ENCODE results near the gene SMIM28.

The SMIM28 gene

GRCh38 chr6:138429761-138430160 is 52.1 kb downstream of the SMIM28 start:
- TF ChIP-seq CTCF (IDR thresholded peaks at IDR 0.05; ENCODE audit: control extremely low read depth, extremely low read depth, low read depth, missing control alignments) = no peak
- DNase-seq (ENCODE audit: extremely low spot score) = no peak
- ChIA-PET POLR2A (no interaction called here), CTCF (interaction anchor here (0.9 to 7.6 kb wide), 17 partner anchors 11 to 314 kb away, joined by 3 to 93 read pairs (median 7); no protein-coding TSS in a partner anchor)

- ChIA-PET CTCF (interaction anchor here (0.9 to 7.6 kb wide), 14 partner anchors 10 to 315 kb away, joined by 3 to 93 read pairs (median 6); no protein-coding TSS in a partner anchor), POLR2A (no interaction called here)
- TF ChIP-seq CTCF (IDR thresholded peaks at IDR 0.05; ENCODE audit: control extremely low read depth, extremely low read depth, low read depth, missing control alignments) = no peak
- DNase-seq (ENCODE audit: extremely low spot score) = no peak
Observed at GRCh38 chr6:138430361-138431145, 52.8 kb downstream of the SMIM28 start.

GRCh38 chr6:138431256-138432062 is 53.8 kb downstream of the SMIM28 start:
- no peak for TF ChIP-seq CTCF (IDR thresholded peaks at IDR 0.05; ENCODE audit: control extremely low read depth, extremely low read depth, low read depth, missing control alignments)
- CTCF ChIA-PET = interaction anchor here (1.0 to 7.6 kb wide), 8 partner anchors 9 to 316 kb away, joined by 3 to 93 read pairs (median 7); no protein-coding TSS in a partner anchor
- no peak for DNase-seq (ENCODE audit: extremely low spot score)
- POLR2A ChIA-PET = no interaction called here

- no peak for TF ChIP-seq CTCF (IDR thresholded peaks at IDR 0.05; ENCODE audit: control extremely low read depth, extremely low read depth, low read depth, missing control alignments)
- ChIA-PET CTCF (interaction anchor here (1.2 to 1.9 kb wide), 3 partner anchors 78 to 334 kb away, joined by 4 to 8 read pairs (median 4); no protein-coding TSS in a partner anchor), POLR2A (interaction anchor here (0.6 kb wide), 1 partner anchor 76 kb away, joined by 3 read pairs; no protein-coding TSS in a partner anchor)
- DNase-seq (ENCODE audit: extremely low spot score) = no peak
Observed at GRCh38 chr6:138432063-138432356, 54.3 kb downstream of the SMIM28 start.

Data from GM10248 (cell line).